ENCODE results near the gene DLG3.

- no peak for TF ChIP-seq POLR2A (IDR thresholded peaks at IDR 0.05)
- no peak for TF ChIP-seq CTCF (IDR thresholded peaks at IDR 0.05)
- no peak for TF ChIP-seq POLR2AphosphoS5 (IDR thresholded peaks at IDR 0.05)
Measured at GRCh38 chrX:70444326-70444945, at the start of gene DLG3.
